SHP77 treated with DMSO at 0.1 percent for 48 hours (cell line): ENCODE measurements around the gene TRMT112.
"Not testable (repeated sequence)": the region's sequence is repeated elsewhere in the genome, so short reads cannot be mapped to it uniquely, and the experiment has no call there.

ENCODE experiments used
- DNase-seq: peaks from one replicate; lab custom pipeline; 2025; lab: John Stamatoyannopoulos, UW

Gene TRMT112

GRCh38 chr11:64312947-64313346 lies 4.4 kb downstream of the TRMT112 start:
- DNase-seq, result no peak

GRCh38 chr11:64307795-64308194 lies 9.6 kb downstream of the TRMT112 start:
- not testable (repeated sequence) for DNase-seq

GRCh38 chr11:64306876-64307622 lies 10.3 kb downstream of the TRMT112 start:
- no peak for DNase-seq

- DNase-seq, result no peak
Observed at GRCh38 chr11:64306563-64306875, 10.8 kb downstream of the TRMT112 start.

GRCh38 chr11:64305691-64306562 lies 11.4 kb downstream of the TRMT112 start:
- DNase-seq, result peak; percentile 45

GRCh38 chr11:64305075-64305690 lies 12.2 kb downstream of the TRMT112 start, which contains the start of gene ESRRA:
ESRRA (plus strand) TSS chr11:64305524; CDS start chr11:64307180, 1,656 bp downstream.
- DNase-seq, result peak; percentile 97

- DNase-seq, result peak; percentile 92
Observed at GRCh38 chr11:64304316-64305072, 12.9 kb downstream of the TRMT112 start.

- DNase-seq, result no peak
Observed at GRCh38 chr11:64304032-64304315, 13.4 kb downstream of the TRMT112 start.

GRCh38 chr11:64303109-64304031 lies 14.0 kb downstream of the TRMT112 start:
- no peak for DNase-seq

GRCh38 chr11:64299847-64300648 lies 17.3 kb downstream of the TRMT112 start, which contains the start of gene CATSPERZ:
CATSPERZ (plus strand) TSS chr11:64300358; CDS start chr11:64300411, 53 bp downstream.
- no peak for DNase-seq

- DNase-seq, result no peak
Observed at GRCh38 chr11:64298966-64299846, 18.2 kb downstream of the TRMT112 start.

- no peak for DNase-seq
Observed at GRCh38 chr11:64297699-64298358, 19.5 kb downstream of the TRMT112 start.

- no peak for DNase-seq
Observed at GRCh38 chr11:64296830-64297698, 20.3 kb downstream of the TRMT112 start.

- no peak for DNase-seq
Observed at GRCh38 chr11:64296236-64296635, 21.1 kb downstream of the TRMT112 start.

- DNase-seq, result no peak
Observed at GRCh38 chr11:64295760-64296159, 21.6 kb downstream of the TRMT112 start.

- no peak for DNase-seq
Observed at GRCh38 chr11:64294774-64295173, 22.6 kb downstream of the TRMT112 start.

GRCh38 chr11:64292460-64293254 lies 24.7 kb downstream of the TRMT112 start:
- DNase-seq, result no peak
